ENCODE data around the gene CTRL. TPM values are rescaled to one million over a fixed set of nuclear protein-coding genes. Genes with fewer than 3 reads are reported as not detected.

Gene CTRL
- total RNA-seq, 3 donors from 2014 or later (not counting 1 experiment from before 2014, with no cell fraction given), result 14.3 to 17.2 (median 15.0) TPM

DNA sequence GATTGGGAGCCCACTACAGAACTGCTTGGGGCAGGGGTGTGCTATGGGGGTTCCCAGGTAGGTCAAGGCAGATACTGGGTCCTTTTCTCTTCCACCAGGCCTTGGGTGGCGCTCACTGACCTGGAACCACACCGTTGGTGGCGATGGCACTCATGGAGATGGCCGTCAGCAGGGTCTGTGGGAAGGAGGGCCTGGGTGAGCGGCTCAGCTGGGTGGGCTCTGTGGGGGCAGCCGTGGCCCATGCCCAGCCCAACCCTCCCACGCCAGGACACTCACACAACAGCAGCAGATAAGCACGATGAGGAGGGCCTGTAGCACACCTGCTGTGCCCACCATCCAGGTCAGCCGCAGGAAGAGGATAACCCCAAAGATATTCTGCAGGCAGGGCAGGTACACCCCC lies 26.0 kb upstream of the CTRL start:
- H3K27ac Mint-ChIP-seq, result no peak overlapping the region
- no peaks in the 10 kb centered on the region for H3K4me1 ChIP-seq (ENCODE audit: control insufficient read depth, insufficient read depth, low read length)
- TF ChIP-seq, protein P1, sequence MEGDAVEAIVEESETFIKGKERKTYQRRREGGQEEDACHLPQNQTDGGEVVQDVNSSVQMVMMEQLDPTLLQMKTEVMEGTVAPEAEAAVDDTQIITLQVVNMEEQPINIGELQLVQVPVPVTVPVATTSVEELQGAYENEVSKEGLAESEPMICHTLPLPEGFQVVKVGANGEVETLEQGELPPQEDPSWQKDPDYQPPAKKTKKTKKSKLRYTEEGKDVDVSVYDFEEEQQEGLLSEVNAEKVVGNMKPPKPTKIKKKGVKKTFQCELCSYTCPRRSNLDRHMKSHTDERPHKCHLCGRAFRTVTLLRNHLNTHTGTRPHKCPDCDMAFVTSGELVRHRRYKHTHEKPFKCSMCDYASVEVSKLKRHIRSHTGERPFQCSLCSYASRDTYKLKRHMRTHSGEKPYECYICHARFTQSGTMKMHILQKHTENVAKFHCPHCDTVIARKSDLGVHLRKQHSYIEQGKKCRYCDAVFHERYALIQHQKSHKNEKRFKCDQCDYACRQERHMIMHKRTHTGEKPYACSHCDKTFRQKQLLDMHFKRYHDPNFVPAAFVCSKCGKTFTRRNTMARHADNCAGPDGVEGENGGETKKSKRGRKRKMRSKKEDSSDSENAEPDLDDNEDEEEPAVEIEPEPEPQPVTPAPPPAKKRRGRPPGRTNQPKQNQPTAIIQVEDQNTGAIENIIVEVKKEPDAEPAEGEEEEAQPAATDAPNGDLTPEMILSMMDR (IDR thresholded peaks at IDR 0.05), result no peak
- H3K9me3 Mint-ChIP-seq, result no peaks in the 10 kb centered on the region
- DNase-seq (no peak), ATAC-seq (no peak)
- H3K4me3 Mint-ChIP-seq, result no peak overlapping the region
- peaks cover under 1% of the 10 kb centered on the region in 2 donors for H3K4me1 Mint-ChIP-seq
- H3K27me3 Mint-ChIP-seq (ENCODE audit: low read depth in 2 of 2), result no peaks in the 10 kb centered on the region
- H3K4me3 ChIP-seq (ENCODE audit: low read length), result no peak overlapping the region
- H3K36me3 ChIP-seq (ENCODE audit: control insufficient read depth, insufficient read depth, low read length), result peaks cover 18% of the 10 kb centered on the region
- H3K9me3 ChIP-seq (ENCODE audit: control insufficient read depth, insufficient read depth, low read length), result no peaks in the 10 kb centered on the region
- no peaks in the 10 kb centered on the region for H3K36me3 Mint-ChIP-seq
- intact Hi-C loops (cut with micrococcal nuclease), result no loop called here
- no peak overlapping the region for H3K27ac ChIP-seq (ENCODE audit: low read length)
- WGBS (ENCODE audit: insufficient coverage), result 97% methylated on average over 9 of the region's 9 CpGs
- H3K27me3 ChIP-seq (ENCODE audit: control insufficient read depth, insufficient read depth, low read length), result no peaks in the 10 kb centered on the region

DNA sequence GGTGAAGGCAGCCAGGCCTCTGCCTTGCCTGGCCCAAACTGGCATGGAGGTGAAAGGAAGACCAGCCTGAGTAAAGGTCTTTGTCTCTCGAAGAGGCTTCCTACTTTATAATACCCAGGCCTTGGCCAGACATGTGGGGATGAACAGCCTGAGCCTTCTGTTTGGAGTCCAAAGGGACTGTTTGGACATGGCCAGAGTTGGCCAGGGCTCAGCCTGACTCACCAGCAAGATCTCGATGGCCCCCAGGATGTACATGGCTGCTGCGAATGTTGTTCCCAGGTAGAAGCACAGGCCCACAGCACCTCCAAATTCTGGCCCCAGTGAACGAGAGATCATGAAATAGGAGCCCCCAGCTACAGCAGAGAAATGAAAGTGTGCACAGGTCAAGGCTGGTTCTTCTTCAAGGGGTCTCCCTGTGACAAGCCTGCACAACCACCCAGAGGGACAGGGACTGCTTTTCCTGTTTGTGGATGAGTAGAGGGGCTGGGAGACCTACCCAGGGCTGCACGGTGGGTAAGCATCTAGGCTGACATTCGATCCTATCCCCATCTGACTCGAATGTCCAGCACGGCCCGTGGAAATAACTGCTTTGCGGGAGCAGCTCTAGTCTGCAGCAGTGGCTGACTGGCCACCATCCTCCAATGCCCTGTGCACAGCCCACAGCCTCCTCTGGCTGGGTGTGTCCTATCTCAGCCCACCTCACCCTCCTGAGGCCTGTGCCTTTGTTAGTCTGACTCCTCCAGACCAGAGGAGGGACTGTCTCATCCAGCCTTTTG lies 22.9 kb upstream of the CTRL start:
- Histone ChIP-seq H3K27ac (ENCODE audit: low read length) (no peak overlapping the region), H3K9me3 (ENCODE audit: control insufficient read depth, insufficient read depth, low read length) (no peaks in the 10 kb centered on the region), H3K36me3 (ENCODE audit: control insufficient read depth, insufficient read depth, low read length) (peaks cover 19% of the 10 kb centered on the region), H3K4me3 (ENCODE audit: low read length) (no peak overlapping the region), H3K4me1 (ENCODE audit: control insufficient read depth, insufficient read depth, low read length) (no peaks in the 10 kb centered on the region), H3K27me3 (ENCODE audit: control insufficient read depth, insufficient read depth, low read length) (no peaks in the 10 kb centered on the region)
- ATAC-seq (no peak), DNase-seq (no peak)
- TF ChIP-seq, protein P1 (IDR thresholded peaks at IDR 0.05), result no peak
- WGBS (ENCODE audit: insufficient coverage), result 96% methylated on average over 10 of the region's 10 CpGs
- no peaks in the 10 kb centered on the region for H3K4me1 Mint-ChIP-seq
- no peaks in the 10 kb centered on the region for H3K27me3 Mint-ChIP-seq (ENCODE audit: low read depth in 2 of 2)
- H3K27ac Mint-ChIP-seq, result no peak overlapping the region
- H3K4me3 Mint-ChIP-seq, result no peak overlapping the region
- intact Hi-C loops (cut with micrococcal nuclease), result no loop called here
- H3K36me3 Mint-ChIP-seq, result no peaks in the 10 kb centered on the region
- H3K9me3 Mint-ChIP-seq, result no peaks in the 10 kb centered on the region

DNA sequence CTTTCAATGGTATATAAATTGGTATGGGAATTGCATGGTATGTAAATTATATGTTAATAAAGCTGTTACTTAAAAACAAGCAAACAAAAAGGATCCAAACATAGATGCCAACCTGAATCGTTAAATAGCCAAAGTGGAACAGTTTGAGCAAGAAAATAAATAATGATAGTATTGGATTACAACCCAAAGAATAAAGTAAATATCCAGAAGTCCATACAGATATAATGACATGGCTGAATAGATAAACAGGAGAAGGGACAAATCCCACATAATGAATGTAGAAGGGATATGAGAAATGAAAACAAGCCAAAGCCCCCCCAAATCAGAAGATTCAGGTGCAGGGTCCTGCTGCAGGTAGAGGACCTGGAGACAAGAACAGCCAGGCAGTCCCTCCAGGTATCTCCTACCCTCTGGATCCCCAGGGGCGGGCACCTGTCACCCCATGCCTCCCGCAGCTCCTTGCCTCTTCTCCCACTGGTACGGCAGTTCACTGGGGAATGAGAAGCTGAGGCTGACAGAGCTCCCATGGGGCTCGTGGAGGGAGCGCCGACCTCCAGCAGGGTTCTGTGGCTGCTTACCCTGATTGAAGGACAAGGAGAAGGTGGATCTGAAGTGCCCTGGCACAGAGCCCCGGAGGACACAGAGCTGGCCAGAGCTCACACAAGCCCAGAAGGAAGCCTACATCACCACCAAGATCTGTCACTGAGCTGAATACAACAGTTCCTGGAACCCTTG lies 22.1 kb upstream of the CTRL start:
- ATAC-seq (no peak), DNase-seq (no peak)
- Mint-ChIP-seq H3K27ac (no peak overlapping the region), H3K36me3 (no peaks in the 10 kb centered on the region), H3K9me3 (no peaks in the 10 kb centered on the region), H3K27me3 (ENCODE audit: low read depth in 2 of 2) (no peaks in the 10 kb centered on the region), H3K4me3 (no peak overlapping the region), H3K4me1 (no peaks in the 10 kb centered on the region)
- Histone ChIP-seq H3K4me1 (ENCODE audit: control insufficient read depth, insufficient read depth, low read length) (no peaks in the 10 kb centered on the region), H3K9me3 (ENCODE audit: control insufficient read depth, insufficient read depth, low read length) (no peaks in the 10 kb centered on the region), H3K27ac (ENCODE audit: low read length) (no peak overlapping the region), H3K36me3 (ENCODE audit: control insufficient read depth, insufficient read depth, low read length) (peaks cover 17% of the 10 kb centered on the region), H3K4me3 (ENCODE audit: low read length) (no peak overlapping the region), H3K27me3 (ENCODE audit: control insufficient read depth, insufficient read depth, low read length) (no peaks in the 10 kb centered on the region)
- TF ChIP-seq, protein P1 (IDR thresholded peaks at IDR 0.05), result no peak
- intact Hi-C loops (cut with micrococcal nuclease), result no loop called here
- WGBS (ENCODE audit: insufficient coverage), result 97% methylated on average over 7 of the region's 8 CpGs

Data from natural killer cell (primary cell).